Epithelial cell of proximal tubule (primary cell): ENCODE results near the gene KLB. TPM values are rescaled to one million over a fixed set of nuclear protein-coding genes. Genes with fewer than 3 reads are reported as not detected.
A peak's percentile ranks its signal among the peaks of the same experiment; 100 is the strongest.
"Not testable (repeated sequence)": the region's sequence is repeated elsewhere in the genome, so short reads cannot be mapped to it uniquely, and the experiment has no call there.

ENCODE experiments used
- DNase-seq: peaks from one replicate; pipeline ENCODE4 v3.0.0-alpha.2; 2011; ENCODE audit warnings: low read depth
- H3K4me3 ChIP-seq: 2 replicates; pipeline ENCODE4 v1.5.1; 2011; ENCODE audit warnings: low read depth, mild to moderate bottlenecking, low read length
- total RNA-seq: library from RNA; depleted of rRNA; stranded (reverse); fragments of >200 nt; gene quantifications from 2 replicates; pipeline ENCODE4 v1.2.3, GENCODE V29; 2015
- TF ChIP-seq, protein P1 (sequence below): conservative IDR thresholded peaks from 2 replicates; pipeline ENCODE4 v1.5.1; 2012; ENCODE audit warnings: low read depth, mild to moderate bottlenecking, low read length

KLB gene
- total RNA-seq, 1 donor from 2014 or later = not detected

DNA sequence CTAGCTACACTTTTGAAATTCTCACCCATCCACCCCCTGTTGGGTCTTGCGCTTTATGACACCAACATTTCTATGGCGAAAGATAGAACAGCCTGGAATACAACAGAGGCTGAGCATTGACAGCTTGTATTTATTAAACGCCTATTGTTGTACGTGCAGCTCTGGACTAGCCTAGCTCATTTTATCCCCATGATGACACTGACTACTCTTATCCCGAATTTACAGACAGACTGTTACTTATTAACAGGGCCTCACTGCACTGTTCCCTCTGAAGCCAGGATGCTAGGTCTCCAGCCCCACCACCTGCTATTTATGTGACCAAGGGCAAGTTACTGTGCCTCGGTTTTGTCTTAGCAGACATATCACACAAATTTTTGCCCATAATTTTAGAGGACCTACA is 39.6 kb upstream of the KLB start:
- peak; percentile 37 for DNase-seq
- H3K4me3 ChIP-seq = peak overlapping the region; percentile 78
- TF ChIP-seq, protein P1, sequence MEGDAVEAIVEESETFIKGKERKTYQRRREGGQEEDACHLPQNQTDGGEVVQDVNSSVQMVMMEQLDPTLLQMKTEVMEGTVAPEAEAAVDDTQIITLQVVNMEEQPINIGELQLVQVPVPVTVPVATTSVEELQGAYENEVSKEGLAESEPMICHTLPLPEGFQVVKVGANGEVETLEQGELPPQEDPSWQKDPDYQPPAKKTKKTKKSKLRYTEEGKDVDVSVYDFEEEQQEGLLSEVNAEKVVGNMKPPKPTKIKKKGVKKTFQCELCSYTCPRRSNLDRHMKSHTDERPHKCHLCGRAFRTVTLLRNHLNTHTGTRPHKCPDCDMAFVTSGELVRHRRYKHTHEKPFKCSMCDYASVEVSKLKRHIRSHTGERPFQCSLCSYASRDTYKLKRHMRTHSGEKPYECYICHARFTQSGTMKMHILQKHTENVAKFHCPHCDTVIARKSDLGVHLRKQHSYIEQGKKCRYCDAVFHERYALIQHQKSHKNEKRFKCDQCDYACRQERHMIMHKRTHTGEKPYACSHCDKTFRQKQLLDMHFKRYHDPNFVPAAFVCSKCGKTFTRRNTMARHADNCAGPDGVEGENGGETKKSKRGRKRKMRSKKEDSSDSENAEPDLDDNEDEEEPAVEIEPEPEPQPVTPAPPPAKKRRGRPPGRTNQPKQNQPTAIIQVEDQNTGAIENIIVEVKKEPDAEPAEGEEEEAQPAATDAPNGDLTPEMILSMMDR = no peak

DNA sequence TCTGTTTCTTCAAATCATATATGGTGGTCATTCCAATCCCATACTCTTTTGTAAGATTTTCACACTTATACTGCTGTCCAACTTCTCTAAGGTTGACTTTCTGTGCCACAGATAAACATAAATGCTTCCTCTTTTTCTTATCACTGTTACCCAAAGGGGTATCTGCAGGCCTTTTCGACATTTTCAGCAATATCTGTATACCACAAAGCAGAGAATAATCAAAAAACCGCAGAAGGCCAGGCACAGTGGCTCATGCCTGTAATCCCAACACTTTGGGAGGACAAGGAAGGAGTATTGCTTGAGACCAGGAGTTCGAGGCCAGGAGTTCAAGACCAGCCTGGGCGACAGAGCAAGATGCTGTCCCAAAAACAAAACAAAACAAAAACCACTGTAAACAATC is 37.4 kb upstream of the KLB start:
- TF ChIP-seq, protein P1 = no peak
- DNase-seq = no peak
- H3K4me3 ChIP-seq = no peak overlapping the region

DNA sequence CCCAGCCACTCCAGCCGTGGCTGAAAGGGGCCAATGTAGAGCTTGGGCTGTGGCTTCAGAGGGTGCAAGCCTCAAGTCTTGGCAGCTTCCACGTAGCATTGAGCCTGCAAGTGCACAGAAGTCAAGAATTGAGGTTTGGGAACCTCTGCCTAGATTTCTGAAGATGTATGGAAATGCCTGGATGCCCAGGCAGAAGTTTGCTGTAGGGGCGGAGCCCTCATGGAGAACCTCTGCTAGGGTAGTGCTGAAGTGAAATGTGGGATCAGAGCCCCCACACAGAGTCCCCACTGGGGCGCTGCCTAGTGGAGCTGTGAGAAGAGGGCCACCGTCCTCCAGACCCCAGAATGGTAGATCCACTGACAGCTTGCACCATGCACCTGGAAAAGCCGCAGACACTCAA is 35.5 kb upstream of the KLB start:
- H3K4me3 ChIP-seq, DNase-seq: not testable (repeated sequence)

DNA sequence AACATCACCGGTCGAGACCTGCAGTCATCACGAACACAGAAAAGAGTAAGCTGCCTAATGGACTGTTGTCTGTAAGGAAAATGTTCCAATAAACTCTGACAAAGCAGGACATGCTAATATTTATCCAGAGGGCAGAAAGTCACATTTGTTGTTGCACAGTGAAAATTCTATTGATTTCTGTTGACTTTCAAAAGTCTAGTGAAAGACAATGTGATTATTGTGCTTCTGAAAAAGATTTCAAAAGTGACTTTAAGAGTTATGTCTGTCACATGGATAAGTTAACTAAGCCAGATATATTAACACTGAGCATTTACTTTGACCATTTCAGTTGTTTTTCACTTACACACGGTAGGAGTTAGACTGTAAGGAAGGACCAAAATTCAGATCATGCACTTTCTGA is 31.3 kb upstream of the KLB start:
- no peak overlapping the region for H3K4me3 ChIP-seq
- DNase-seq = no peak
- TF ChIP-seq, protein P1 = no peak

DNA sequence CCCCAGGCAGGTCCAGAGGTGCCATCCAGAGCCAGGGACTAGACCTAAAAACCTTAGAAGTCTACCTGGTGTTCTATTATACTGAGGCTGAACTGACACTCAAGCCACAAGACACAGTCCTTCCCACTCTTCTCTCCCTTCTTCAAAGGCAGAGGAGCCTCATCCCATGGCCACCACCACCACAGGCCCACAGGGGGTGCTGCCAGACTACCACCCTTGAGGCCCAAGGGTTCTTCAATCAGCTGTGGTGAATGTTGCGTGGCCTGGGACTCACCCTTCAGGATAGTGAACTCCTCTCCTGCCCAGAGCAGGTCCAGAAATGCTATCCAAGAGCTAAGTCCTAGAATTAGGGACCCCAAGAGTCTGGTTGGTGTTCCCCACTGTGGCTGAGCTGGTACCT is 23.0 kb upstream of the KLB start:
- H3K4me3 ChIP-seq = no peak overlapping the region
- no peak for DNase-seq
- TF ChIP-seq, protein P1 = no peak

DNA sequence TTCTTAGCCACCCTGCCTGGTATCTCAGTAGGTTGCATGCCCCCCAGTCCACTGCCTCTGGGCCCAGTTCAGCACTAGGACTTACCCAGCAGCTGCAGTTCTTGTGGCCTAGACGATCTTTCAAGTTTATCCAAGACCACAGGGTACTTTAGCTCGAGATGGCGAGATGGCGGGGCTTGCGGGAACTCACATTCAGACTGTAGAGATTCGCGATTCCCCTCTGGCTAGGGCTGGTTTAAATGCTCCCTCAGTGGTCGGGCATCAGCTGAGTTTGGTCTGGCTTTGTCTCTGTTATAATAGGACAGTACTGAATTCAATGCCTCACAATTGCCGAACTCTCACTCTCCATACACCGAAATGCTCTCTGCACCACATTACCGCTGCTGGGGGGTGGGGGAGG is 22.2 kb upstream of the KLB start:
- H3K4me3 ChIP-seq = no peak overlapping the region
- TF ChIP-seq, protein P1 = no peak
- no peak for DNase-seq

DNA sequence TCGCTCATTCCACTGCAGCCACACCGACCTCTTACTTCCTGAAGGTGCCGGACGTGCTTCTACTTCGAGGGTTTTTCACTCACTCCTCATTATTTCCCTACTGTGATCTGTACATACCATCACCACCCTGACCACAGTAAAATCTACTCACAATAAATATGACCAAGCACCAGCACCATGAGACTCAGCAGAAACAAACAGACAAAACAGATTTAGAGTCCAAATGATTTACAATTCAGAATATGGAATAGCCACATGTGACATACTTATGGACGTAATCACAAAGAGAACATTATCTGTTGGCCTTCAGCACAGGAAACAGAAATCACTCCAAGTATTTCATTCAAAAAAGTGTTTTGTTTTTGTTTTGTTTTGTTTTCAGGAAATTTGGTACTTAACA is 16.1 kb upstream of the KLB start:
- DNase-seq = no peak
- H3K4me3 ChIP-seq = no peak overlapping the region
- TF ChIP-seq, protein P1 = no peak

DNA sequence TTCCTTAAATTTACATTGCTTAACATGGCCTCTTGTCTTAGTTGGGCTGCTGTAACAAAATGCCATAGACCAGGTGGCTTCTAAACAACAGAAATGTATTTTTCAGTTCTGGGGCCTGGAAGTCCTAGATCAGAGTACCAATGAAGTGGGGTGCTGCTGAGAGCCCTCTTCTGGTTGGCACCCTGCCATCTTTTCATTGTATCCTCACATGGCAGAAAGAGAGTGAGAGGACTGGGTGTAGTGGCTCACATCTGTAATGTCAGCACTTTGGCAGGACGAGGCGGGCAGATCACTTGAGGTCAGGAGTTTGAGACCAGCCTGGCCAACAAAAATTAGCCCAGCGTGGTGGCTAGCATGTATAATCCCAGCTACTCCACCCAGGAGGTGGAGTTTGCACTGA is 12.0 kb upstream of the KLB start:
- H3K4me3 ChIP-seq = no peak overlapping the region
- DNase-seq = no peak
- TF ChIP-seq, protein P1 = no peak

DNA sequence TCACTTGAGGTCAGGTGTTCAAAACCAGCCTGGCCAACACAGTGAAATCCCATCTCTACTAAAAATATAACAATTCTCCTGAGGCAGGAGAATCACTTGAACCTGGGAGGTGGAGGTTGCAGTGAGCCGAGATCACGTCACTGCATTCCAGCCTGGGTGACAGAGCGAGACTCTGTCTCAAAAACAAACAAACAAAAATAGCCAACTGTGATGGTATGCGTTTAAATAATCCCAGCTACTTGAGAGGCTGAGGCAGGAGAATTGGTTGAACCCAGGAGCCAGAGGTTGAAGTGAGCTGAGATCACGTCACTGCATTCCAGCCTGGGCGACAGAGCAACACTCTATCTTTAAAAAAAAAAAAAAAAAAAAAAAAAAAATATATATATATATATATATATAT is 5.1 kb upstream of the KLB start:
- DNase-seq = not testable (repeated sequence)

More for the DNA sequence above, 5.1 kb upstream of the KLB start:
- H3K4me3 ChIP-seq = not testable (repeated sequence)
